NT2/D1 (cell line): ENCODE measurements around the gene HAGH.
"Not testable (repeated sequence)": the region's sequence is repeated elsewhere in the genome, so short reads cannot be mapped to it uniquely, and the experiment has no call there.

ENCODE experiments used
- DNase-seq: peaks from one replicate; pipeline ENCODE4 v3.0.0-alpha.2; 2011; ENCODE audit warnings: low read depth, low spot score
- H3K27me3 ChIP-seq: 2 replicates; pipeline ENCODE4 v1.6.0; 2011; ENCODE audit warnings: mild to moderate bottlenecking; ENCODE audit not compliant: insufficient read length, insufficient read depth
- H3K36me3 ChIP-seq: 2 replicates; pipeline ENCODE4 v1.6.1; 2011; ENCODE audit warnings: mild to moderate bottlenecking, low read length, mixed read lengths; ENCODE audit not compliant: insufficient read depth, insufficient read length
- H3K4me1 ChIP-seq: 2 replicates; pipeline ENCODE4 v1.5.1; 2011; ENCODE audit not compliant: insufficient read depth, insufficient read length
- H3K4me3 ChIP-seq: 2 replicates; pipeline ENCODE4 v1.5.1; 2011; ENCODE audit warnings: low read depth; ENCODE audit not compliant: insufficient read length
- H3K9ac ChIP-seq: 2 replicates; pipeline ENCODE4 v1.6.0; 2011; ENCODE audit warnings: low read depth; ENCODE audit not compliant: insufficient read length
- H3K9me3 ChIP-seq: 2 replicates; pipeline ENCODE4 v1.5.1; 2011; ENCODE audit warnings: mild to moderate bottlenecking, low read length; ENCODE audit not compliant: insufficient read depth
- SUZ12 ChIP-seq: IDR thresholded peaks from 2 replicates; pipeline ENCODE4 v1.6.1; 2011; ENCODE audit not compliant: insufficient read length, insufficient read depth; ENCODE audit errors: extremely low read depth
- YY1 ChIP-seq: IDR thresholded peaks from 2 replicates; pipeline ENCODE4 v1.6.1; 2011; ENCODE audit not compliant: insufficient read length, insufficient read depth
- ZNF274 ChIP-seq: IDR thresholded peaks from 2 replicates; pipeline ENCODE4 v1.6.1; 2011; ENCODE audit warnings: mild to moderate bottlenecking, low read depth, low read length

Gene HAGH

GRCh38 chr16:1800701-1801100 is 25.9 kb downstream of the HAGH start:
- Histone ChIP-seq H3K36me3 (peaks cover 15% of the 10 kb centered on the region), H3K27me3 (no peaks in the 10 kb centered on the region), H3K4me1 (no peaks in the 10 kb centered on the region), H3K4me3 (no peak overlapping the region), H3K9ac (no peak overlapping the region), H3K9me3 (peaks cover 41% of the 10 kb centered on the region)
- no peak for DNase-seq
- TF ChIP-seq YY1 (no peak), ZNF274 (no peak), SUZ12 (no peak)

GRCh38 chr16:1799263-1799662 is 27.4 kb downstream of the HAGH start:
- not testable (repeated sequence) for DNase-seq, H3K27me3 ChIP-seq

GRCh38 chr16:1794908-1795666 is 31.5 kb downstream of the HAGH start:
- Histone ChIP-seq H3K36me3 (peaks cover 26% of the 10 kb centered on the region), H3K9me3 (peaks cover 33% of the 10 kb centered on the region), H3K4me3 (no peak overlapping the region), H3K4me1 (peaks cover 2% of the 10 kb centered on the region), H3K27me3 (no peaks in the 10 kb centered on the region), H3K9ac (no peak overlapping the region)
- TF ChIP-seq SUZ12 (no peak), ZNF274 (no peak), YY1 (no peak)
- DNase-seq, result no peak

More at GRCh38 chr16:1799263-1799662, 27.4 kb downstream of the HAGH start:
- H3K4me3 ChIP-seq, H3K36me3 ChIP-seq, H3K4me1 ChIP-seq, H3K9ac ChIP-seq: not testable (repeated sequence)
- peaks cover 41% of the 10 kb centered on the region for H3K9me3 ChIP-seq

- Histone ChIP-seq H3K36me3 (peaks cover 33% of the 10 kb centered on the region), H3K9ac (peak overlapping the region; percentile 10), H3K9me3 (peaks cover 26% of the 10 kb centered on the region), H3K4me3 (no peak overlapping the region), H3K4me1 (peaks cover 2% of the 10 kb centered on the region), H3K27me3 (no peaks in the 10 kb centered on the region)
- DNase-seq, result no peak
- no peak for TF ChIP-seq YY1
- TF ChIP-seq ZNF274, result no peak
- TF ChIP-seq SUZ12, result no peak
Measured at GRCh38 chr16:1794221-1794871, 32.3 kb downstream of the HAGH start.

- Histone ChIP-seq H3K9ac (peak within 1 kb of the TSS; percentile 10), H3K4me3 (no peak within 1 kb of the TSS), H3K4me1 (peaks cover 2% of the 10 kb centered on the region), H3K36me3 (peaks cover 39% of the 10 kb centered on the region), H3K27me3 (no peaks in the 10 kb centered on the region), H3K9me3 (peaks cover 19% of the 10 kb centered on the region)
- TF ChIP-seq SUZ12, result no peak
- TF ChIP-seq YY1, result no peak
- TF ChIP-seq ZNF274, result no peak
- no peak for DNase-seq
Measured at GRCh38 chr16:1793578-1794220, 32.9 kb downstream of the HAGH start, which contains the start of gene IGFALS. Gene IGFALS, minus strand, starts transcription at chr16:1793705. Its CDS starts 53 bp downstream, at chr16:1793652.

GRCh38 chr16:1792836-1793577 is 33.6 kb downstream of the HAGH start:
- peaks cover 13% of the 10 kb centered on the region for H3K9me3 ChIP-seq
- no peaks in the 10 kb centered on the region for H3K27me3 ChIP-seq
- DNase-seq, result no peak
- no peak overlapping the region for H3K9ac ChIP-seq
- peaks cover 2% of the 10 kb centered on the region for H3K4me1 ChIP-seq
- peaks cover 46% of the 10 kb centered on the region for H3K36me3 ChIP-seq
- TF ChIP-seq SUZ12, result no peak
- TF ChIP-seq ZNF274, result no peak
- TF ChIP-seq YY1, result no peak
- no peak overlapping the region for H3K4me3 ChIP-seq
